ENCODE measurements around the gene OR10V1. TPM values are rescaled to one million over a fixed set of nuclear protein-coding genes. Genes with fewer than 3 reads are reported as not detected.

Gene OR10V1
- total and polyA plus RNA-seq, 2 donors from 2014 or later: not detected

GRCh38 chr11:59678118-59678812 lies 35.4 kb downstream of the OR10V1 start:
- TF ChIP-seq CTCF (IDR thresholded peaks at IDR 0.05; ENCODE audit: borderline replicate concordance, extremely low read depth, insufficient read depth): no peak
- no peak for FAIRE-seq

GRCh38 chr11:59676205-59676604 lies 37.4 kb downstream of the OR10V1 start:
- Histone ChIP-seq H3K9ac (ENCODE audit: low read length in 3 of 3) (no peak overlapping the region), H3K36me3 (ENCODE audit: control insufficient read depth in 2 of 3, insufficient read depth in 3 of 3, low read length in 3 of 3) (no peaks in the 10 kb centered on the region), H3K4me3 (ENCODE audit: low read length in 3 of 3) (no peak overlapping the region), H3K4me1 (ENCODE audit: control insufficient read depth in 2 of 3, insufficient read depth in 2 of 3, low read depth in 1 of 3, low read length in 3 of 3) (peaks cover 0 to 8% (median 4%) of the 10 kb centered on the region in 3 donors), H3K9me3 (ENCODE audit: control insufficient read depth in 2 of 3, insufficient read depth in 1 of 3, low read length in 3 of 3) (no peaks in the 10 kb centered on the region), H3K27me3 (ENCODE audit: control insufficient read depth, insufficient read depth, low read length) (no peaks in the 10 kb centered on the region), H3K27ac (ENCODE audit: low read depth in 2 of 2, low read length in 2 of 2) (no peak overlapping the region)
- no peak for TF ChIP-seq CTCF (IDR thresholded peaks at IDR 0.05; ENCODE audit: borderline replicate concordance, extremely low read depth, insufficient read depth)
- DNase-seq (no peak), FAIRE-seq (no peak)
- intact Hi-C loops (cut with DNase I): no loop called here

More at GRCh38 chr11:59678118-59678812, 35.4 kb downstream of the OR10V1 start:
- no peaks in the 10 kb centered on the region for H3K36me3 ChIP-seq (ENCODE audit: control insufficient read depth in 2 of 3, insufficient read depth in 3 of 3, low read length in 3 of 3)
- peaks cover 0 to 8% (median 4%) of the 10 kb centered on the region in 3 donors for H3K4me1 ChIP-seq (ENCODE audit: control insufficient read depth in 2 of 3, insufficient read depth in 2 of 3, low read depth in 1 of 3, low read length in 3 of 3)
- H3K27ac ChIP-seq (ENCODE audit: low read depth in 2 of 2, low read length in 2 of 2): no peak overlapping the region
- no peak for DNase-seq
- no peaks in the 10 kb centered on the region for H3K9me3 ChIP-seq (ENCODE audit: control insufficient read depth in 2 of 3, insufficient read depth in 1 of 3, low read length in 3 of 3)
- intact Hi-C loops (cut with DNase I): no loop called here
- H3K9ac ChIP-seq (ENCODE audit: low read length in 3 of 3): no peak overlapping the region
- H3K27me3 ChIP-seq (ENCODE audit: control insufficient read depth, insufficient read depth, low read length): no peaks in the 10 kb centered on the region
- no peak overlapping the region for H3K4me3 ChIP-seq (ENCODE audit: low read length in 3 of 3)

- H3K9me3 ChIP-seq (ENCODE audit: control insufficient read depth in 2 of 3, insufficient read depth in 1 of 3, low read length in 3 of 3): no peaks in the 10 kb centered on the region
- no peaks in the 10 kb centered on the region for H3K27me3 ChIP-seq (ENCODE audit: control insufficient read depth, insufficient read depth, low read length)
- peaks cover 0 to 3% (median 0%) of the 10 kb centered on the region in 3 donors for H3K4me1 ChIP-seq (ENCODE audit: control insufficient read depth in 2 of 3, insufficient read depth in 2 of 3, low read depth in 1 of 3, low read length in 3 of 3)
- no peak for DNase-seq
- TF ChIP-seq CTCF (IDR thresholded peaks at IDR 0.05; ENCODE audit: borderline replicate concordance, extremely low read depth, insufficient read depth): no peak
- no peaks in the 10 kb centered on the region for H3K36me3 ChIP-seq (ENCODE audit: control insufficient read depth in 2 of 3, insufficient read depth in 3 of 3, low read length in 3 of 3)
- H3K4me3 ChIP-seq (ENCODE audit: low read length in 3 of 3): no peak overlapping the region
- no peak overlapping the region for H3K9ac ChIP-seq (ENCODE audit: low read length in 3 of 3)
- intact Hi-C loops (cut with DNase I): no loop called here
- H3K27ac ChIP-seq (ENCODE audit: low read depth in 2 of 2, low read length in 2 of 2): no peak overlapping the region
- no peak for FAIRE-seq
Measured at GRCh38 chr11:59674291-59674690, 39.4 kb downstream of the OR10V1 start.

All from kidney (tissue), 14 donors.